ENCODE results near the gene FAM156A.
"Not testable (repeated sequence)": the region's sequence is repeated elsewhere in the genome, so short reads cannot be mapped to it uniquely, and the experiment has no call there.

Gene FAM156A

DNA sequence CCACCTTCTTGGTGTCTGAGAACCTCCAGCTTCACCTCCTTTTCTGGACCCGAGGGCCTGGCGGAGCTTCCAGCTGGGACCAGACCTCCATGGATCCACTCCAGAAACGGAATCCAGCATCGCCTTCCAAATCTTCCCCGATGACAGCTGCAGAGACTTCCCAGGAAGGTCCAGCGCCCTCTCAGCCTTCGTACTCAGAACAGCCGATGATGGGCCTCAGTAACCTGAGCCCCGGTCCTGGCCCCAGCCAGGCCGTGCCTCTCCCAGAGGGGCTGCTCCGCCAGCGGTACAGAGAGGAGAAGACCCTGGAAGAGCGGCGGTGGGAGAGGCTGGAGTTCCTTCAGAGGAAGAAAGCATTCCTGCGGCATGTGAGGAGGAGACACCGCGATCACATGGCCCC, 51.2 kb downstream of the FAM156A start:
- not testable (repeated sequence) for DNase-seq (ENCODE audit: insufficient read length, low spot score); FAIRE-seq

DNA sequence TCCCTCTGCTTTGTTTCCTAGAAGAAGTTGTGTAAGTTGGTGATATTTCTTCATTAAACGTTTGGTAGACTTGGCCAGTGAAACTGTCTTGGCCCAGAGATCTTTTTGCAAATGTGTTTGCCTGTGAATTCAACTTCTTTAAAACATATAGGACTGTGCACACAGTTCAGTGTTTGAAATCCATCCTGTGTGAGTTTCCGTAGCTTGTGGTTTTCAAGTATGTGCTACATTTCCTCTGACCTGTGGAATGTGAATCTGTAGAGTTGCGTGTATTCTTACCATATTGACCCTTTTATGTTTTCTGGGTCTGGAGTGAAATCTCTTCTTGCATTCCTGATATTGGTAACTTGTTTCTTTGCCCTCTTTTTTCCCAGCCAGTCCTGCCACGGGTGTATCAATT, 52.2 kb downstream of the FAM156A start:
- not testable (repeated sequence) for DNase-seq (ENCODE audit: insufficient read length, low spot score); FAIRE-seq

DNA sequence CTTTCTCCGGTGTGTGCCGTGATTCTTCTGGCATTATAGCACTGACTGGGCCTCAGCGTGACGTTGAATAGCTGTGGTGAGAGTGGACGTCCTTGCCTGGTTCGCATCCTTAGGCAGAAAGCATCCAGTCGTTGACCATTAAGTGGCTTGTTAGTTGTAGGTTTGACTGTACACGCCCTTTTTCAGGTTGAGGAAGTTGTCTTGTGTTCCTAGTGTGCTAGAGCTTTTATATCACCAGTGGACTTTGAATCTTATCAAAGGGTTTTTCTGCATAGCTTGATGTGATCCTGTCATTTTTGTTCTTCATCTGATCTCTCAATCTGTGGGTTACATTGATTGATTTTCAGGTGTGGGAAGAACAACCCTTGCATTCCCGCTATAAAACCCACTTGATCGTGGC, 52.8 kb downstream of the FAM156A start:
- FAIRE-seq; DNase-seq (ENCODE audit: insufficient read length, low spot score): not testable (repeated sequence)
